CD4-positive, alpha-beta T cell treated with Interleukin-6 for 4 hours (primary cell): ENCODE measurements around the gene RPL5.

Source experiments
- DNase-seq: peaks from one replicate; pipeline ENCODE4 v3.0.0-alpha.2; 2020; ENCODE audit warnings: mixed read lengths

Gene RPL5

DNA sequence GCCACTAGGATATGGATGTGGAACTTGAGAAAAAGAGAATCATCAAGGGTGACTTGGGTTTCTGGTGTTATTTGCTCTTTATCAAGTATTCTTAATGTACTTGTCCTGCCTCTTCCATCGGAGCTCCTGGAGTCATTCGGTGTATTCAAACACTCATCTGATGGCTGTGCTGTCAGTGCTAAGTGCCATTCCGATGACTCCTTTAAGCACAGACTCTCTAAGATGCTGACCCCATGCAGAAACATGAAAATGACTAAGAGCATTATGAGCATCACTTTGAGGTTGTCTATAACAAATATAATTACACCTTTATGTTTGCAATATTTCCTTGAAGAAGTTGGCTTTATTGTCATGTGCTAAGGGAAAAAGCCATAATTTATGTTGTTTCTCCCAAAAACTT is 11.3 kb upstream of the RPL5 start:
- DNase-seq: no peak

DNA sequence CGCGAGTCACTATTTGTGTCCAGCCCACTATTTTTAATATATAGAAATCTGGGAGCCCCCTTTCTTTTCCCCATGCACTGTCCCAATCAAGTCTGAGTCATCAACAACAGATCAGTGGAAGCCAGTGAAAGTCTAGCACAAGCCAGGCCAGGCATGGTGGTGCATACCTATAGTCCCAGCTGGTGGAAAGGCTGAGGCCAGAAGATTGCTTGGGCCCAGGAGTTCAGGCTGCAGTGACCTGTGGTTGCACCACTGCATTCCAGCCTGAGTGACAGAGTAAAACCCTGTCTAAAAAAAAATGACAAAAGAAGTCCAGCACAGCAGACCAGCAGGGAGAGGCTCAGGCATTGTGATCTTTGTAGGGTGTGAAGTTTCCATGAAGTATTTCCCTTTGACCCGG is 9.0 kb upstream of the RPL5 start:
- no peak for DNase-seq

DNA sequence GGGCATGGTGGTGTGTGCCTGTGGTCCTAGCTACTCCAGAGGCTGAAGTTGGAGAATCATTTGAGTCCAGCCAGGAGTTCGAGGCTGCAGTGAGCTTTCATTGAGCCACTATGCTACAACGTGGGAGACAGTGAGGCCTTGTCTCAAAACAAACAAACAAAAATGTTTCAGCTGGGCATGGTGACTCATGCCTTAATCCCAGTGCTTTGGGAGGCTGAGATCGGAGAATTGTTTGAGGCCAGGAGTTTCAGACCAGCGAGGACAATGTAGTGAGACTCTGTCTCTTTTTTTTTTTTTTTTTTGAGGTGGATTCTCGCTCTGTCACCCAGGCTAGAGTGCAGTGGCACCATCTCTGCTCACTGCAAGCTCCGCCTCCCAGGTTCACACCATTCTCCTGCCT is 5.0 kb upstream of the RPL5 start:
- DNase-seq: no peak

DNA sequence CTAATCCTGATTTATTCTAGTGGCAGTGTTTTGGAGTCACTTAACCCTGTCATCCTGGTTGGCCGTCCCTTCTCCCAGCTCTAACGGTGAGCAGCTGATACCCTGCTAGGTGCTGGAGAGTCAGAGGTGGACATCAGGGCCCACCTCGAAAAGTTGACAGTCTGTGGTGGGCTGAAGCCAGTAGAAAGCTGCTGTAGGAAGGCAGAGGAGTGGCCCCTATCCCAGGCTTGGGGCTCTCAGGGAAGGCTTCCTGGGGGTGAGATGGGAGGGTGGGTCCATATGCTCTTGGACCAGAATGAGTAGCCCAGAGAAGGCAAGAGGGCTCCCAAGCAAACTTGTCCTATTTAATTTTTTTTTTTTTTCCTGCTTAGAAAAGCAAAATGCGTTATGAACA is 475 bp upstream of the RPL5 start:
- DNase-seq: no peak

GRCh38 chr1:92832537-92833114 is 786 bp downstream of the RPL5 start:
- DNase-seq: no peak

GRCh38 chr1:92833840-92834239 is 2.0 kb downstream of the RPL5 start:
- DNase-seq: no peak

GRCh38 chr1:92834617-92835016 is 2.8 kb downstream of the RPL5 start:
- no peak for DNase-seq

DNA sequence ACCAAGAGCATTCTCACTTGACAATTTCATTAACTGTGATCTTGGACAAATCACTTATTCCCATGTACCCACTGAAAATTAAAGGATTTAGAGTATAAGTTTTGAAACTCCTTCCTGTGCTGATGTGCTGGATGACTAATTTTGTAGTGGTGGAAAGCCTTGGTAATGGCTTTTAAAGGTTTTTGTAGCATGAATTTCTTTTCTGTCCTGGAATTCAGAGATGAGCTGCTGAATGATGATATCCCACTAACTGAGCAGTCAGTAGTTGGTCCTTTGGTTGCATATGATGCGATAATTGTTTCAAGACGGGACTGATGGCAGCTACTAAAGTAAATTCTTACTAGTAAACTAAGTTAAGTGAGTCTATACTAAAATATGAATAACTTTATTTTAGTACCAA is 5.2 kb downstream of the RPL5 start:
- no peak for DNase-seq

GRCh38 chr1:92838519-92838918 is 6.7 kb downstream of the RPL5 start:
- DNase-seq: no peak

GRCh38 chr1:92839442-92839841 is 7.6 kb downstream of the RPL5 start:
- no peak for DNase-seq

DNA sequence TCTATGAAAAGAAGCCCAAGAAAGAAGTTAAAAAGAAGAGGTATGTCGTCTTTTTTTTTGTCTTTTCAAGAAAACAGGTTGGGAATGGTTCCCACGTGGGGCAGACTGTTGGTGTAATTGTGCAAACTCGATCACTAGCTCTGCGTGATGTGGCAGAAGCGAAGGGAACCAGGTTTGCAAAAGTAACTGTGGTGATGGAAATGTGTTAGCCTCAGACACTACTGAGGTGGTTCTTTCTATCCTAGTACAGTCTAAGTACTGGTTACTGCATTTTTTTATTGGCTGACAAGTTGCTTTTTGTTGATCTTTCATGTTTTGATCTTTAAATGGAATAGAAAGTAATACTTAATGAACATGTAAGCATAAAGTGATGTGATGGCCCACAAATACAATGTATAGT is 8.8 kb downstream of the RPL5 start:
- DNase-seq: no peak

GRCh38 chr1:92842082-92843045 is 10.5 kb downstream of the RPL5 start:
- DNase-seq: no peak

DNA sequence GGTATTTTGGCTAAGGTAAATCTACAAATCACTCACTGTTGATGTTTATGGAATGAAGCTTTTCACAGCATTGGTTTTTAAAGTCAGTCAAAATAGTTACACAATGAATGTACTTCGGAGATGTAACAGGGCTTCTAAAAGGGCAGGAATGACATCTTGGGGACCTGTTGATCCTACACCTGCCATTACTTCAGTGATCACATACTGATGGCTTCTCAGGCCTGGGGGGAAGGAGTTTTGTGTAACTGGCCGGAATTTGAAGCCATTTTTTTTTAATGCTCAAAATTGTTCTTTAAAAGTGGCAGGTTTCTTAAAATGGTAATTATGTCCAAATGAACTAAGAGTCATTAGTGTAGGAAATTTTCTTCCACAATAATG is 11.2 kb downstream of the RPL5 start:
- no peak for DNase-seq

- no peak for DNase-seq
These were observed 11.9 kb downstream of the RPL5 start for GRCh38 chr1:92843429-92844352.

DNA sequence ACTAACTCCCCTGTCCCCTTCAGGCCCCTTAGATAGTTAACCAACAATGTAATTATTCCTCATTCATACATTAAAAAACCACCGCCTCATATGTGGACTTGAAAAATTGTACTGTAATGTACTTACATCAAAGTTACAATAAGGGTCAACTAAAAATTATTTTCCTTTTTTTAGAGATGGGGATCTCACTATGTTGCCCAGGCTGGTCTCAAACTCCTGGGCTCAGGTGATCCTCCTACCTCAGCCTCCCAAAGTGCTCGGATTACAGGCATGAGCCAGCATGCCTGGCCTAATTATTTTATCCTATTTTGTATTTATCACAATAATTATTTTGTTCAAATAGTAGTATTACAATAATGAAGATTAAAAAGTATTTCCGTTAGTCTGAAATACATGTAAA is 12.6 kb downstream of the RPL5 start:
- DNase-seq: no peak

DNA sequence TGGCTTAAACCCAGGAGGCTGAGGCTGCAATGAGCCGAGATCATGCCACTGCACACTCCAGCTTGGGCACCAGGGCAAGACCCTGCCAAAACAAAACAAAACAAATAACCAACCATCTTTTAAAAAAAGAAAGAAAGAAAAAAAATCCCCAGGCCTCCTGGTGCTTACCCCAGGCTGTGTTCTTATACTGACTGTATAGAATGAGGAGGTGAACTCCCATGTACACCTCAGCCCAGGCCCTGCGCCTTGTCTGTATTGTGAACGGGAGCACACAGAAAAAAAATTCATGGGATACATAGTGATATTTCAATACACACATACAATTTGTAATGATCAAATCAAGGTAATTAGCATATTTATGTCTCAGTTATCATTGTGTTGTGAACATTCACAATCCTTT is 14.1 kb downstream of the RPL5 start:
- no peak for DNase-seq

DNA sequence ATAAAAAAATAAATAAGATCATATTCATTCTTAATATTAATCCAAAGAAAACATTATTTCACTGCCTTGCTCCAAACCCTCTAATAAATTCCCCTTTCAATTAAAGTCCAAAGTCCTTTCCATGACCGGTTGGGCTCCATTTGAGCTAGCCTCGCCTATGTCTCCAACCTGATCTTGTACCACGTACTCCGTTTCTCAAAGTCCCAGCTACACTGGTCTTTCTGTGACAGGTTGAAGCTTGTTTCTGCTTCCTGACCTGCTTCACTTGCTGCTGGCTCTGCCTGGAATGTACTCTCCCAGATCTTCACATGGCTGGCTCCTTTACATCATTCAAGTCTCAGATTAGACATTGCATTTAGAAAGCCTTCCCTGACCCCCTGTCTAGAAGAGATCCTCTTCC is 16.4 kb downstream of the RPL5 start:
- DNase-seq: no peak

DNA sequence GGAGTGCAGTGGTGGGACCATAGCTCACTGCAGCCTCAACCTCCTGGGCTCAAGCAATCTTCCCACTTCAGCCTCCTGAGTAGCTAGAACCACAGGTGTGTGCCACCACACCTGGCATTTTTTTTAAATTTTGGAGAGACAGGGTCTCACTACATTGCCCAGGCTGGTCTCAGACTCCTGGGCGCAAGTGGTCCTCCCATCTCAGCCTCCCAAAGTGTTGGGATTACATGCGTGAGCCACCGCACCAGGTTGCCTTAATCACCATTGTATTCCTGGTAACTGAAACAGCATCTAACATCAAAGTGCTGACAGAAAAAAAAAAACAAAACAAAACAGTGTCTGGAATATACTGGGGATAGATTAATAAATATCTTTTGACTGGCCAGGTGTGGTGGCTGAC is 18.2 kb downstream of the RPL5 start:
- no peak for DNase-seq

DNA sequence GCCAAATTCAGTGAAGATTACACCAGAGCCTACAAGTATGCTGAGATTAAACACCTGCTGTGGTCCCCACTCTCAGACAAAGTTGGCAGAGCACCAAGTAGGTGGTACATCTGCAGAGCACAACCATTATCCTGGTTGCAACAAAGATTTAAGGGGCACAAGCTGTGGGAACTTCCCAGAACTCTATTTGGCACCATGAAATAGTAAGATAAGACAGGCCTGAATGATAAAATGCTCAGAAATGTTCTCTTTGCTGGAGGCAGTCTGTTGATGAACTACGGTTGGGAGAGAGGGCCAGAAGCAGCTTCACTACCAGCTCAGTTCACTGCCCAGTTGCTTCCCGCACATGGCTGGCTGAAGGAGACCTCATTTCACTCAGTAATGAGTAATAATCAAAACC is 19.9 kb downstream of the RPL5 start:
- no peak for DNase-seq

DNA sequence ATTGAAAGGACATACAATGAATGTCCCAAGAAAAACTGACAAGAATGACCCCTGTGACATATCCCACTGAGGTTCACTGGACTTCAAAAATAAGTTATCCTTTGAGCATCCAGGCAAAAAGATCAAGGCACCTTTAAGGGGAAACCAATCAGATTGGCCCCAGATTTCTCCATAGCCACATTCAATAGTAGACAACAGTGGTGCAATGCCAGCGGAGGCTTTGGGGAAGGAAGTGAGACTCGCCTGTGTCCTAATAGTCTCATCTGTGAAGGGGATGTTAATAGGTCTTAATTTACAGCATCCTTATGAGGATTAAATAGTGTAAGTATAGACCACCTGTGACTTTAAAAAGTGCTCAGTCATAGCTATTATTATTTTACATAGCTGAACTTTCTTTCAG is 21.5 kb downstream of the RPL5 start:
- DNase-seq: no peak

DNA sequence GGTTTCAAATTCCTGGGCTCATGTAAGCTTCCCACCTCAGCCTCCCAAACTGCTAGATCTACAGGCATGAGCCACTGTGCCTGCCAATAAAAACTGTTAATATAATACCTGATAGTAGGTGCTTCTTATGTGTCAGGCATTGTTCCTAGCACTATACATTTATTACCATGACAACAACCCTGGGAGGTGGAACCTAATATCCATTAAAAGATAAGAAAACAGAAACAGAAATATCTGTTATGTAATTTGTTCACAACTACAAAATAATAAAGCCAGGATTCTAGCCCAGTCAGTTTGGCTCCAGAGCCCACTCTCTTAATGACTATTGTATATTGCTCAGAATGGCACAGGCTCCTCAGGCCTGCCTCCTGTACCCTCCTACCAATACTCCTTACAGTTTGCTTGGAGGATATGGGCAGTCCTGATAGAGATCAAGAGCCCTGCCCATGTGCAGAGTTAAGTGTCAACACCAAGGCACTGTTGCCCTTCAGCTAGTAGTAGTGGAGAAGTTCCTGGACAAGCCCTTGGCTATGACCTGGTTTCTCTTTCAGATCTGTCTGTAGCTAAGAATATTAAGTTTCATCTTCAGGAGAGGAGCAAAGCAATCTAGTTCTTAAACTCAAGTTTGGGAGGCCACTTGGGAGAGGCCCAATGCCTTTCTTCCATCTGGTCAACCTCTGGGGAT is 22.4 kb downstream of the RPL5 start:
- DNase-seq: no peak

DNA sequence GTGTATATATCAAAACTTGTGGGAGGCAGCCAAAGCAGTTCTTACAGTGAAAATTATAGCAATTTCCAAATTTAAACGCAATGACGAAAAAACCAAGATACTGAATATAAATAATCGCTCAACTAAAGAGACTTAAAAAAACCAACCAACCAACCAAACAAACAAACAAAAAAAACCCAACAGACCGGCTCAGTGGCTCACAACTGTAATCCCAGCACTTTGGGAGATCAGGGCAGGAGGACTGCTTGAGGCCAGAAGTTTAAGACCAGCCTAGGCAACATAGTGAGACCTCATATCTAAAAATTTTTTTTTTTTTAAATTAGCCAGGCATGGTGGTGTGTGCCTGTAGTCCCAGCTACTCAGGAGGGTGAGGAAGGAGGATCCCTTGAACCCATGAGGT is 23.4 kb downstream of the RPL5 start:
- no peak for DNase-seq

GRCh38 chr1:92857817-92858216 is 26.0 kb downstream of the RPL5 start:
- no peak for DNase-seq
